GM12878 (cell line): ENCODE results near the gene GOSR1. TPM values are rescaled to one million over a fixed set of nuclear protein-coding genes. Genes with fewer than 3 reads are reported as not detected.

Source experiments
- ATAC-seq: fragments of 200-7000 bp; cut with Tn5 transposase; 3 replicates; pipeline ENCODE4 v1.9.1; 2020; ENCODE audit warnings: mild to moderate bottlenecking, moderate library complexity
- BruUV-seq: library from RNA; stranded (reverse); fragments of 400-500 nt; replicated peaks from 2 replicates; lab custom pipeline; 2021; lab: Mats Ljungman, UMichigan
- CTCF ChIA-PET: fragments of 300-600 bp; sonication (Branson Sonifier 250); formaldehyde crosslinking; extraction: SDS; loops from one replicate; lab custom pipeline; 2021; ENCODE audit warnings: inconsistent platforms; lab: Yijun Ruan, JAX
- POLR2A ChIA-PET: fragments of 350-600 bp; formaldehyde crosslinking; extraction: SDS; loops from one replicate; lab custom pipeline; 2021; ENCODE audit warnings: inconsistent platforms; lab: Charles Lee
- RAD21 ChIA-PET: fragments of 300-600 bp; sonication (Branson Sonifier 250); formaldehyde crosslinking; loops from one replicate; lab custom pipeline; 2023; ENCODE audit warnings: antibody characterized with exemption; ENCODE audit not compliant: unreplicated experiment; lab: Charles Lee
- SMC1A ChIA-PET: fragments of 300-600 bp; sonication (Branson Sonifier 250); formaldehyde crosslinking; loops from one replicate; lab custom pipeline; 2023; ENCODE audit not compliant: unreplicated experiment, uncharacterized antibody; lab: Charles Lee
- DNase-seq: peaks from one replicate; pipeline ENCODE4 v3.0.0-alpha.2; 2011; ENCODE audit warnings: low read depth, low spot score
- FAIRE-seq: peaks from 3 replicates; lab custom pipeline; 2011; peaks lifted over from hg19 to GRCh38; lab: Jason Lieb, UNC
- H2AFZ ChIP-seq: 2 replicates; pipeline ENCODE4 v1.6.0; 2011; ENCODE audit warnings: low read depth, low read length, control low read depth; ENCODE audit not compliant: control insufficient read depth
- H3K27ac ChIP-seq: 2 replicates; pipeline ENCODE4 v1.5.1; 2011; ENCODE audit warnings: control low read depth; ENCODE audit not compliant: control insufficient read depth, insufficient read depth
- H3K27me3 ChIP-seq, 2 experiments: replicated peaks in 1 of 2; 2 replicates each; pipeline versions ENCODE4 v1.6.0 to v1.6.1; 2011; ENCODE audit warnings: low read length in 1 of 2; ENCODE audit not compliant: control insufficient read depth in 2 of 2, insufficient read depth in 2 of 2
- H3K36me3 ChIP-seq, 2 experiments: 2 replicates each; pipeline ENCODE4 v1.5.1; 2011; ENCODE audit warnings: low read length in 1 of 2; ENCODE audit not compliant: control insufficient read depth in 2 of 2, insufficient read depth in 2 of 2
- H3K4me1 ChIP-seq: 2 replicates; pipeline ENCODE4 v1.6.1; 2011; ENCODE audit warnings: mild to moderate bottlenecking, low read length, moderate library complexity, mixed read lengths; ENCODE audit not compliant: control insufficient read depth, insufficient read depth
- H3K4me2 ChIP-seq: 2 replicates; pipeline ENCODE4 v1.6.0; 2011; ENCODE audit warnings: control low read depth; ENCODE audit not compliant: control insufficient read depth, insufficient read depth
- H3K4me3 ChIP-seq: fragments of 200-600 bp; sonication (generic); 2 replicates; pipeline ENCODE4 v1.5.1; 2016
- H3K79me2 ChIP-seq: 2 replicates; pipeline ENCODE4 v1.6.0; 2011; ENCODE audit warnings: low read length; ENCODE audit not compliant: control insufficient read depth, insufficient read depth
- H3K9ac ChIP-seq: 2 replicates; pipeline ENCODE4 v1.8.0; 2011; ENCODE audit warnings: low read length, control low read depth, mixed read lengths; ENCODE audit not compliant: control insufficient read depth, insufficient read depth
- H3K9me3 ChIP-seq: replicated peaks from 3 replicates; pipeline ENCODE4 v1.5.1; 2011; ENCODE audit warnings: mild to moderate bottlenecking, low read length; ENCODE audit not compliant: control insufficient read depth, insufficient read depth
- H4K20me1 ChIP-seq: 2 replicates; pipeline ENCODE4 v1.6.0; 2011; ENCODE audit not compliant: control insufficient read depth, insufficient read depth
- BCLAF1 ChIP-seq: fragments of 450-650 bp; IDR thresholded peaks from 2 replicates; pipeline ENCODE4 v1.6.1; 2017; ENCODE audit warnings: antibody characterized with exemption, mild to moderate bottlenecking, moderate library complexity
- FOS ChIP-seq: IDR thresholded peaks from 3 replicates; pipeline ENCODE4 v1.6.1; 2011; ENCODE audit warnings: borderline replicate concordance; ENCODE audit not compliant: insufficient read length; ENCODE audit errors: extremely low read depth
- JUND ChIP-seq: IDR thresholded peaks from 2 replicates; pipeline ENCODE4 v1.6.1; 2012; ENCODE audit warnings: low read depth, mild to moderate bottlenecking, low read length, improper control_type of control experiment, moderate library complexity
- NRF1 ChIP-seq: conservative IDR thresholded peaks from 2 replicates; pipeline ENCODE4 v1.6.1; 2011; ENCODE audit warnings: mild to moderate bottlenecking, low read depth, low read length, improper control_type of control experiment
- STAT1 ChIP-seq: fragments of 450-650 bp; conservative IDR thresholded peaks from 2 replicates; pipeline ENCODE4 v1.6.1; 2014; ENCODE audit warnings: antibody characterized with exemption, mild to moderate bottlenecking
- WGBS: methylation state at CpG from one replicate; pipeline ENCODE4 v1.1.6; 2016; ENCODE audit warnings: low lambda C conversion rate; ENCODE audit not compliant: insufficient replicate concordance, insufficient coverage; ENCODE audit errors: missing lambda C conversion rate; 5-methylcytosine and 5-hydroxymethylcytosine counted together
- in situ Hi-C: fragments of 300-500 bp; cut with MboI; formaldehyde crosslinking; loops from 9 replicates; pipeline ENCODE4 v1.14.3; 2018; ENCODE audit warnings: mixed read lengths
- intact Hi-C: fragments of 100-400 bp; cut with micrococcal nuclease; formaldehyde crosslinking; loops from one replicate; pipeline ENCODE4 v1.14.2; 2022; ENCODE audit not compliant: unreplicated experiment
- polyA plus RNA-seq, 11 experiments: library from polyadenylated mRNA; depleted of rRNA in 4 of 11; unstranded in 6 of 11; stranded (reverse) in 5 of 11; fragments of >200 nt; fragmentation: Nextera tagmentation in 4 of 11; fragmentation: Illumina TruSeq in 1 of 11; extraction: Ambion mirVana in 4 of 11; extraction: Trizol in 1 of 11; gene quantifications; 1 replicate in 1 of 11; 2 replicates in 10 of 11; pipeline versions ENCODE4 v1.2.1 to v1.2.3, GENCODE V29; 2011 to 2016; ENCODE audit warnings: inconsistent platforms in 2 of 11, missing spikeins in 2 of 11, low read depth in 1 of 11
- total RNA-seq, 4 experiments: library from RNA; depleted of rRNA in 3 of 4; stranded (reverse); fragments of >200 nt in 3 of 4; fragmentation: Illumina TruSeq in 1 of 4; extraction: Trizol in 1 of 4; gene quantifications; 2 replicates each; pipeline versions ENCODE4 v1.2.1 to v1.2.3, GENCODE V29; 2013 to 2021

Gene GOSR1
- total and polyA plus RNA-seq, 10 of the 15 experiments (the other 5 are each of a cell fraction or from before 2014, with no cell fraction given), result 21.4 to 99.3 (median 42.9) TPM

- Histone ChIP-seq H3K27me3 (no peaks in the 10 kb centered on the region), H3K79me2 (no peaks in the 10 kb centered on the region), H3K4me3 (no peak overlapping the region), H3K4me2 (no peak overlapping the region), H3K4me1 (no peaks in the 10 kb centered on the region), H3K27ac (no peak overlapping the region), H4K20me1 (no peaks in the 10 kb centered on the region), H3K9me3 (no peaks in the 10 kb centered on the region), H3K9ac (no peak overlapping the region), H3K36me3 (no peaks in the 10 kb centered on the region), H2AFZ (no peak overlapping the region)
- SMC1A ChIA-PET, result no interaction called here
- CTCF ChIA-PET, result no interaction called here
- 76% methylated on average over 29 of the region's 30 CpGs for WGBS
- RAD21 ChIA-PET, result no interaction called here
- no peak for ATAC-seq
- FAIRE-seq, result no peak
- in situ Hi-C loops (no loop called here), intact Hi-C loops (no loop called here)
- POLR2A ChIA-PET, result no interaction called here
- no peak for DNase-seq
- TF ChIP-seq BCLAF1, result no peak
- no peak for TF ChIP-seq NRF1
- TF ChIP-seq STAT1, result no peak
- no peak for TF ChIP-seq JUND
- no peak for TF ChIP-seq FOS
- no TSS peak for BruUV-seq
Measured at GRCh38 chr17:30576326-30576861, 99.2 kb downstream of the GOSR1 start.

Other genes starting within 250 kb of the GOSR1 start
- gene SLC6A4, start 241.7 kb upstream of the GOSR1 start, total RNA-seq (2014; rRNA removed), result 9.9 and 14.2 TPM in 2 replicates
- 7.8 and 10.3 TPM in 2 replicates for gene SLC6A4, start 241.7 kb upstream of the GOSR1 start, total RNA-seq (2014; rRNA removed; fragmentation: Illumina TruSeq; extraction: Trizol)
- gene SLC6A4, start 241.7 kb upstream of the GOSR1 start, total RNA-seq (2021), result 7.9 and 8.8 TPM in 2 replicates
- 20.6 and 27.6 TPM in 2 replicates for gene SLC6A4, start 241.7 kb upstream of the GOSR1 start, polyA plus RNA-seq (2011; rRNA removed)
- 10.8 and 11.6 TPM in 2 replicates for gene SLC6A4, start 241.7 kb upstream of the GOSR1 start, polyA plus RNA-seq (2014; fragmentation: Illumina TruSeq; extraction: Trizol)
- 10 to 100 TPM; 12.9 to 18.5 TPM for gene SLC6A4, start 241.7 kb upstream of the GOSR1 start, polyA plus RNA-seq (2014; fragmentation: Nextera tagmentation; extraction: Ambion mirVana)
- 10.2 and 10.3 TPM in 2 replicates for gene SLC6A4, start 241.7 kb upstream of the GOSR1 start, polyA plus RNA-seq (2014; rRNA removed)
- gene SLC6A4, start 241.7 kb upstream of the GOSR1 start, polyA plus RNA-seq (2016; fragmentation: Nextera tagmentation; extraction: Ambion mirVana), result 1 to 10 TPM; 5.3 to 9.7 TPM
- gene BLMH, start 185.5 kb upstream of the GOSR1 start, total RNA-seq (2014; rRNA removed), result 37.2 and 42.8 TPM in 2 replicates
- 58.8 and 59.7 TPM in 2 replicates for gene BLMH, start 185.5 kb upstream of the GOSR1 start, total RNA-seq (2014; rRNA removed; fragmentation: Illumina TruSeq; extraction: Trizol)
- gene BLMH, start 185.5 kb upstream of the GOSR1 start, total RNA-seq (2021), result 63.9 and 64.5 TPM in 2 replicates
- 29.8 and 31.0 TPM in 2 replicates for gene BLMH, start 185.5 kb upstream of the GOSR1 start, polyA plus RNA-seq (2011; rRNA removed)
- gene BLMH, start 185.5 kb upstream of the GOSR1 start, polyA plus RNA-seq (2014; fragmentation: Illumina TruSeq; extraction: Trizol), result 59.9 and 66.1 TPM in 2 replicates
- 10 to 100 TPM; 16.1 to 34.2 TPM for gene BLMH, start 185.5 kb upstream of the GOSR1 start, polyA plus RNA-seq (2014; fragmentation: Nextera tagmentation; extraction: Ambion mirVana)
- 42.7 and 49.2 TPM in 2 replicates for gene BLMH, start 185.5 kb upstream of the GOSR1 start, polyA plus RNA-seq (2014; rRNA removed)
- gene BLMH, start 185.5 kb upstream of the GOSR1 start, polyA plus RNA-seq (2016; fragmentation: Nextera tagmentation; extraction: Ambion mirVana), result 10 to 100 TPM; 63.3 to 63.4 TPM
- not detected in 2 replicates for gene TMIGD1, start 143.4 kb upstream of the GOSR1 start, total RNA-seq (2014; rRNA removed)
- gene TMIGD1, start 143.4 kb upstream of the GOSR1 start, total RNA-seq (2014; rRNA removed; fragmentation: Illumina TruSeq; extraction: Trizol), result not detected in 2 replicates
- not detected in 2 replicates for gene TMIGD1, start 143.4 kb upstream of the GOSR1 start, total RNA-seq (2021)
- gene TMIGD1, start 143.4 kb upstream of the GOSR1 start, polyA plus RNA-seq (2011; rRNA removed), result 0.10 TPM in 1 of 2 replicates, not detected in the other
- gene TMIGD1, start 143.4 kb upstream of the GOSR1 start, polyA plus RNA-seq (2014; fragmentation: Illumina TruSeq; extraction: Trizol), result not detected in 2 replicates
- not detected for gene TMIGD1, start 143.4 kb upstream of the GOSR1 start, polyA plus RNA-seq (2014; fragmentation: Nextera tagmentation; extraction: Ambion mirVana)
- not detected in 2 replicates for gene TMIGD1, start 143.4 kb upstream of the GOSR1 start, polyA plus RNA-seq (2014; rRNA removed)
- not detected for gene TMIGD1, start 143.4 kb upstream of the GOSR1 start, polyA plus RNA-seq (2016; fragmentation: Nextera tagmentation; extraction: Ambion mirVana)
- 19.2 and 41.1 TPM in 2 replicates for gene CPD, start 98.5 kb upstream of the GOSR1 start, total RNA-seq (2014; rRNA removed)
- 19.9 and 20.0 TPM in 2 replicates for gene CPD, start 98.5 kb upstream of the GOSR1 start, total RNA-seq (2014; rRNA removed; fragmentation: Illumina TruSeq; extraction: Trizol)
- 23.5 and 24.2 TPM in 2 replicates for gene CPD, start 98.5 kb upstream of the GOSR1 start, total RNA-seq (2021)
- gene CPD, start 98.5 kb upstream of the GOSR1 start, polyA plus RNA-seq (2011; rRNA removed), result 16.6 and 22.8 TPM in 2 replicates
- gene CPD, start 98.5 kb upstream of the GOSR1 start, polyA plus RNA-seq (2014; fragmentation: Illumina TruSeq; extraction: Trizol), result 15.4 and 16.7 TPM in 2 replicates
- 1 to 10 TPM; 3.5 to 4.5 TPM for gene CPD, start 98.5 kb upstream of the GOSR1 start, polyA plus RNA-seq (2014; fragmentation: Nextera tagmentation; extraction: Ambion mirVana)
- gene CPD, start 98.5 kb upstream of the GOSR1 start, polyA plus RNA-seq (2014; rRNA removed), result 7.5 and 7.9 TPM in 2 replicates
- gene CPD, start 98.5 kb upstream of the GOSR1 start, polyA plus RNA-seq (2016; fragmentation: Nextera tagmentation; extraction: Ambion mirVana), result 10 to 100 TPM; 14.8 to 16.1 TPM